ENCODE measurements around the gene ELP2. TPM values are rescaled to one million over a fixed set of nuclear protein-coding genes. Genes with fewer than 3 reads are reported as not detected.
"Not testable (repeated sequence)": the region's sequence is repeated elsewhere in the genome, so short reads cannot be mapped to it uniquely, and the experiment has no call there.

Gene ELP2
- total RNA-seq, 2 experiments from 2014 or later, result 40.3 to 50.5 TPM

- H3K4me3 ChIP-seq (ENCODE audit: low read depth, low read length, poor library complexity, severe bottlenecking), result no peak overlapping the region
- H3K9me3 ChIP-seq (ENCODE audit: low read length), result no peaks in the 10 kb centered on the region
- no peak overlapping the region for H2AFZ ChIP-seq (ENCODE audit: low read length)
- H3K79me2 ChIP-seq (ENCODE audit: insufficient read depth, low read depth, low read length), result no peaks in the 10 kb centered on the region
- no peaks in the 10 kb centered on the region for H3K9me2 ChIP-seq (ENCODE audit: insufficient read depth, low read length)
- H3K27ac ChIP-seq (ENCODE audit: low read depth, low read length, poor library complexity, severe bottlenecking), result no peak overlapping the region
- H3K36me3 ChIP-seq (ENCODE audit: insufficient read depth, low read length), result peaks cover 47% of the 10 kb centered on the region
- ChIA-PET POLR2A (interaction anchor here (0.6 to 1.4 kb wide), 2 partner anchors 40 to 100 kb away, joined by 4 to 5 read pairs; no protein-coding TSS in a partner anchor), CTCF (ENCODE audit: unreplicated experiment) (no interaction called here)
- no peaks in the 10 kb centered on the region for H3K4me1 ChIP-seq (ENCODE audit: insufficient read depth, low read length, poor library complexity, severe bottlenecking)
- intact Hi-C loops (cut with micrococcal nuclease; ENCODE audit: unreplicated experiment), result no loop called here
- DNase-seq (ENCODE audit: low spot score), result no peak
- no peak overlapping the region for H3K4me2 ChIP-seq (ENCODE audit: low read length)
- no TSS peak for BruUV-seq (replicated peaks)
- H4K20me1 ChIP-seq (ENCODE audit: insufficient read depth, low read length), result no peaks in the 10 kb centered on the region
- TF ChIP-seq EZH2phosphoT487 (IDR thresholded peaks at IDR 0.05; ENCODE audit: borderline replicate concordance, low read depth, low read length) (no peak), CTCF (conservative IDR thresholded peaks at IDR 0.05; ENCODE audit: low read length) (no peak)
Observed at GRCh38 chr18:36114251-36114650, 15.4 kb upstream of the ELP2 start.

- Histone ChIP-seq H4K20me1 (ENCODE audit: insufficient read depth, low read length) (no peaks in the 10 kb centered on the region), H2AFZ (ENCODE audit: low read length) (no peak overlapping the region), H3K79me2 (ENCODE audit: insufficient read depth, low read depth, low read length) (no peaks in the 10 kb centered on the region), H3K27ac (ENCODE audit: low read depth, low read length, poor library complexity, severe bottlenecking) (no peak overlapping the region), H3K4me3 (ENCODE audit: low read depth, low read length, poor library complexity, severe bottlenecking) (no peak overlapping the region), H3K36me3 (ENCODE audit: insufficient read depth, low read length) (peaks cover 47% of the 10 kb centered on the region), H3K9me3 (ENCODE audit: low read length) (no peaks in the 10 kb centered on the region), H3K4me2 (ENCODE audit: low read length) (no peak overlapping the region), H3K4me1 (ENCODE audit: insufficient read depth, low read length, poor library complexity, severe bottlenecking) (no peaks in the 10 kb centered on the region), H3K9me2 (ENCODE audit: insufficient read depth, low read length) (no peaks in the 10 kb centered on the region)
- TF ChIP-seq CTCF (conservative IDR thresholded peaks at IDR 0.05; ENCODE audit: low read length), result no peak
- TF ChIP-seq EZH2phosphoT487 (IDR thresholded peaks at IDR 0.05; ENCODE audit: borderline replicate concordance, low read depth, low read length), result no peak
- intact Hi-C loops (cut with micrococcal nuclease; ENCODE audit: unreplicated experiment), result no loop called here
- no peak for DNase-seq (ENCODE audit: low spot score)
- ChIA-PET POLR2A (no interaction called here), CTCF (ENCODE audit: unreplicated experiment) (no interaction called here)
- BruUV-seq (replicated peaks), result no TSS peak
Observed at GRCh38 chr18:36114738-36115137, 15.0 kb upstream of the ELP2 start.

- H3K9me2 ChIP-seq (ENCODE audit: insufficient read depth, low read length); H3K27ac ChIP-seq (ENCODE audit: low read depth, low read length, poor library complexity, severe bottlenecking); intact Hi-C loops (cut with micrococcal nuclease; ENCODE audit: unreplicated experiment); POLR2A ChIA-PET; H3K4me1 ChIP-seq (ENCODE audit: insufficient read depth, low read length, poor library complexity, severe bottlenecking); H3K4me3 ChIP-seq (ENCODE audit: low read depth, low read length, poor library complexity, severe bottlenecking); H3K79me2 ChIP-seq (ENCODE audit: insufficient read depth, low read depth, low read length); DNase-seq (ENCODE audit: low spot score); H3K9me3 ChIP-seq (ENCODE audit: low read length); H4K20me1 ChIP-seq (ENCODE audit: insufficient read depth, low read length); BruUV-seq (replicated peaks); H2AFZ ChIP-seq (ENCODE audit: low read length); H3K4me2 ChIP-seq (ENCODE audit: low read length); CTCF ChIA-PET (ENCODE audit: unreplicated experiment): not testable (repeated sequence)
- peaks cover 51% of the 10 kb centered on the region for H3K36me3 ChIP-seq (ENCODE audit: insufficient read depth, low read length)
Observed at GRCh38 chr18:36116771-36117170, 12.9 kb upstream of the ELP2 start.

Data from OCI-LY7 (cell line).